HFF-Myc (cell line): ENCODE results near the gene SH3PXD2A.

Experiments
- DNase-seq: peaks from one replicate; pipeline ENCODE4 v3.0.0-alpha.2; 2011; ENCODE audit warnings: low read depth; ENCODE audit errors: extremely low read depth
- H3K4me3 ChIP-seq: replicated peaks from 2 replicates; pipeline ENCODE4 v1.5.1; 2011; ENCODE audit warnings: low read depth, mild to moderate bottlenecking, control low read depth, low read length
- CTCF ChIP-seq: IDR thresholded peaks from 2 replicates; pipeline ENCODE4 v1.5.1; 2012; ENCODE audit warnings: mild to moderate bottlenecking, low read depth, low read length, control low read depth; ENCODE audit errors: missing control alignments

SH3PXD2A gene

GRCh38 chr10:103592186-103593021 is 263.0 kb downstream of the SH3PXD2A start:
- H3K4me3 ChIP-seq, result no peak overlapping the region
- TF ChIP-seq CTCF, result peak; percentile 77
- no peak for DNase-seq

- TF ChIP-seq CTCF, result no peak
- DNase-seq, result no peak
Observed at GRCh38 chr10:103590744-103591291, 264.6 kb downstream of the SH3PXD2A start.

GRCh38 chr10:103590060-103590459 is 265.3 kb downstream of the SH3PXD2A start:
- DNase-seq, result no peak
- H3K4me3 ChIP-seq, result no peak overlapping the region
- no peak for TF ChIP-seq CTCF

More at GRCh38 chr10:103590744-103591291, 264.6 kb downstream of the SH3PXD2A start:
- H3K4me3 ChIP-seq, result no peak overlapping the region

- no peak overlapping the region for H3K4me3 ChIP-seq
- no peak for TF ChIP-seq CTCF
- no peak for DNase-seq
Observed at GRCh38 chr10:103589074-103589630, 266.2 kb downstream of the SH3PXD2A start.

GRCh38 chr10:103587073-103587472 is 268.3 kb downstream of the SH3PXD2A start:
- no peak for DNase-seq
- TF ChIP-seq CTCF, result no peak
- no peak overlapping the region for H3K4me3 ChIP-seq

- no peak for TF ChIP-seq CTCF
- no peak overlapping the region for H3K4me3 ChIP-seq
- DNase-seq, result no peak
Observed at GRCh38 chr10:103585011-103585405, 270.4 kb downstream of the SH3PXD2A start.
